Hematopoietic multipotent progenitor cell treated with erythropoietin and hydrocortisone succinate and interleukin-3 and kit ligand, for 6 days (in vitro differentiated cells): ENCODE measurements around the gene MAPK14.
A peak's percentile ranks its signal among the peaks of the same experiment; 100 is the strongest.
"Not testable (repeated sequence)": the region's sequence is repeated elsewhere in the genome, so short reads cannot be mapped to it uniquely, and the experiment has no call there.

Experiments used
- DNase-seq: peaks from one replicate; pipeline ENCODE4 v3.0.0-alpha.2; 2015

MAPK14 gene

GRCh38 chr6:36071281-36071680 is 43.7 kb downstream of the MAPK14 start:
- no peak for DNase-seq

DNA sequence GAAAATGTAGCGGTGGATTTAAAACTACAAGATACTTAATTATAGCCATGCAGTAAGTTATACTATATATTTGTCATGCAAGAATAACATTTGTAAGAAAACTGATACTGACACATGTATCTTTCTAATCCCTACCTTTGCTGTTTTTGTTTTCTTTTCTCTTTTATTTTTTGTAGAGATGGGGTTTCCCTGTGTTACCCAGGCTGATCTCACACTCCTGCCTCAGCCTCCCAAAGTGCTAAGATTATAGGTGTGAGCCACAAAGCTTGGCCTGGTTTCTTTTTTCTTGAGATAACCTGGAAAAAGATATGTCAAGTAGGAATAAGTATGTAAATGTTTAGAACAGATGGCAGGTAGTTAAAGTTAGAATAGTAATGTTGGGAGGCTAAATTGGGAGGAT is 44.1 kb downstream of the MAPK14 start:
- no peak for DNase-seq

GRCh38 chr6:36072681-36073080 is 45.1 kb downstream of the MAPK14 start:
- DNase-seq: peak; percentile 60

GRCh38 chr6:36073587-36073986 is 46.0 kb downstream of the MAPK14 start:
- DNase-seq: peak; percentile 45

- peak; percentile 62 for DNase-seq
Measured at GRCh38 chr6:36075656-36076055, 48.0 kb downstream of the MAPK14 start.

DNA sequence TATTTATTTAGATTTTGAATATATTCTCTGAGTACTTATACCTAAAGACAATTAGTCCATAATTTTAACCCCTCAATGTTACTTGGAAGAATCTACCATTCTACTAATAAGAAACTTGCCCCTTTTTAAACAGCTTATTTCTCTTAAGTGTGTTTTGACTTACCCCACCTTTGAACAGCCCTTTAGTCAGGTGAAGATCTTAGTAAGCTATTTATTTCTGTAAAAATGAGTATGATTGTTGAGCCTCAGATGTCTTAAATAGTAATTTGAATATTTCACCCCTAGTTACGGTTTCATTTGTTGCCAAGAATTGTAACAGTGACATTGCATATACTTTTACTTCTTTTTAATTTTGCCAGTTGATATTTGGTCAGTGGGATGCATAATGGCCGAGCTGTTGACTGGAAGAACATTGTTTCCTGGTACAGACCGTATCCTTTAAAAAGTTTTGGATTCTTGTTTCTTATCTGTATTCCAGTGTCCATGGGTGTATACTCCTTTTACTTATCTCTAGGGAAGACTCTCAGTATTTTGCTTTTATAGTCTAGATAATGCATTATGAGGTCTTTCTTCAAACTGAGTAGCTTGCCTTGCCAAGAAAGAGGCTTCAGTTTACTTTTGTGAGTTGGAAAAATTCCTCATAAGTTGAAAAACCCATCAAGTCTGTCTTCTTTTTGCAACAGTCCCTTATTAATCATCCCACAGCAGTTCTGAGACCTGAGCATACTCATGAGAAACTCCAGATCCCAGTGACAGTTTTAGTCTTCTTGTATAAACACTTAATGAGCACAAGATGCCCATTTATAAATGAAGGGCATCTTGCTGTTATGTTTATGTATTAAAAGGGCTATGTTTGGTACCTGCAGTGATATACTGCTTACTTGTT is 48.8 kb downstream of the MAPK14 start:
- DNase-seq: peak; percentile 45

DNA sequence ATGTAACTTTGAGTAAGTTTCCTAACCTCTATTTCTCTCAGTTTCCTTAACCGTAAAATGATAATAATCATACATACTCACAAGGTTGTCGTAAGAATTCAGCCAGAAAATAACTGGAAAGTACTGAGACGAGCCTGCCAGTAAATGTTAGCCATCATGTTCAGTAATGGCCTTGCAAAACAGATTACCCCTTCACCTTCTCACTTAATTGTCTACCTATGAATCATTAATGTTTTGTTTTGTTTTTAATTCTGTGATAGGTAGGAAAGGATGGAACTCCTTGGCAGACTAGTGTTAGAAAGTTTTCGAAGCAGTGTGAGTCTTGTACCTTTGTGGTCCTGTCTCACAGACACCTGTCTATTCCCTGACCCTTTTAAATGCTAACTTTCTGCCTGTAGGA is 50.6 kb downstream of the MAPK14 start:
- DNase-seq: no peak

- DNase-seq: peak; percentile 44
Measured at GRCh38 chr6:36079601-36080000, 52.0 kb downstream of the MAPK14 start.

DNA sequence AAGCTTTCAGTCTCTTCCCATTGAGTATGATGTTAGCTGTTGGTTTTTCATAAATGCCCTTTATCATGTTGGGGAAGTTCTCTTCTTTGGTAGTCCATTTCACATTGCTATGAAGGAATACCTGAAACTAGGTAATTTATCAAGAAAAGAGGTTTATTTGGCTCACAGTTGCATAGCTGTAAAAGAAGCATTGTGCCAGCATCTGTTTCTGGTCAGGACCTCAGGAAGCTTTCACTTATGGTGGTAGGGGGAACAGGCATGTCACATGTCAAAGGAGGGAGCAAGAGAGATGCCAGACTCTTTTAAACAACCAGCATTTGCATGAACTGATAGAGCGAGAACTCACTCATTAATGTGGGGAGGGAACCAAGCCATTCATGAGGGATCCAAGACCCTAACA is 54.7 kb downstream of the MAPK14 start:
- DNase-seq: no peak

GRCh38 chr6:36083446-36083845 is 55.8 kb downstream of the MAPK14 start:
- no peak for DNase-seq

DNA sequence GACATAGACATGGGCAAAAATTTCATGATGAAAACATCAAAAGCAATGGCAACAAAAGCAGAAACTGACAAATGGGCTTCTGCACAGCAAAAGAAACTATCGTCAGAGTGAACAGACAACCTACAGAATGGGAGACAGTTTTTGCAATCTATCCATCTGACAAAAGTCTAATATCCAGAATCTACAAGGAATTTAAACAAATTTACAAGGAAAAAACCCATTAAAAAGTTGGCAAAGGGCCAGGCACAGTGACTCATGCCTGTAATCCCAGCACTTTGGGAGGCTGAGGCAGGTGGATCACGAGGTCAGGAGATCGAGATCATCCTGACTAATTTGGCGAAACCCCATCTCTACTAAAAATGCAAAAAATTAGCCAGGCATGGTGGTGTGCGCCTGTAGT is 60.6 kb downstream of the MAPK14 start:
- not testable (repeated sequence) for DNase-seq

- DNase-seq: no peak
Measured at GRCh38 chr6:36089048-36089447, 61.4 kb downstream of the MAPK14 start.

GRCh38 chr6:36094238-36094637 is 66.6 kb downstream of the MAPK14 start:
- no peak for DNase-seq

DNA sequence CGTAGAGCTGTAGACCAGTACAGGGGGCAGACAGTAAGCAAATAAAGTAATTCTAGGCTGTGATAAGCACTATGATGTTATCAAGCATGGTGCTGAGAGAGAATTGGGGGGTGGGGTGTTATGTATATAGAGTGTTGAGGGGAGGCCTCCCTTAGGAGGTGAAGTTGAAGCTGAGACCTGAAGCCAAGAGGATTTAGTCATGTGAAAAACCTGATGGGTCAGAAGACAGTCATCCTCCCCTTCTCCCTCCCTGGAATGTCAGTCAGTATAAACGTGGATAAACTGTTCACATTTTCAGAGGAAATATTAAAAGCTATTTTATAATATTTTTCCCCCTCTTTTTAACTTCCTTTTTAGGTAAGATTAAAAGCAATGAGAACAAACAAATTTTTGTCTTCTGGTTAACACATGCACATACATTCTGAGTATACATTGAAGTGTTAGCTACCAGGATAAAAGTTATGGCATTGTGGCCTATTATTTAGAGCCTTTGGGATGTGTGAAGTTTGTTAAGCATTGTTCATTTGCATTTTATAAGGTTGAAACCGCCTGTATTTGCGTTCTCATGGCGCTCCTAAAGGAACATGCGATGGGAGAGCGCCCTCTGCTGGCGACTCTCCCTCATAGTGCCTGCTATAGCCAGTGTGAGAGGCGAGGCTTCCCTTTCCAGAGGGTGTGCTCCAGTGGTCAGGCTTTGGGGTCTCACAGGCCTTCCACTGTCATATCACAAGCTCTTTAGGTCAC is 67.3 kb downstream of the MAPK14 start:
- peak; percentile 93 for DNase-seq

DNA sequence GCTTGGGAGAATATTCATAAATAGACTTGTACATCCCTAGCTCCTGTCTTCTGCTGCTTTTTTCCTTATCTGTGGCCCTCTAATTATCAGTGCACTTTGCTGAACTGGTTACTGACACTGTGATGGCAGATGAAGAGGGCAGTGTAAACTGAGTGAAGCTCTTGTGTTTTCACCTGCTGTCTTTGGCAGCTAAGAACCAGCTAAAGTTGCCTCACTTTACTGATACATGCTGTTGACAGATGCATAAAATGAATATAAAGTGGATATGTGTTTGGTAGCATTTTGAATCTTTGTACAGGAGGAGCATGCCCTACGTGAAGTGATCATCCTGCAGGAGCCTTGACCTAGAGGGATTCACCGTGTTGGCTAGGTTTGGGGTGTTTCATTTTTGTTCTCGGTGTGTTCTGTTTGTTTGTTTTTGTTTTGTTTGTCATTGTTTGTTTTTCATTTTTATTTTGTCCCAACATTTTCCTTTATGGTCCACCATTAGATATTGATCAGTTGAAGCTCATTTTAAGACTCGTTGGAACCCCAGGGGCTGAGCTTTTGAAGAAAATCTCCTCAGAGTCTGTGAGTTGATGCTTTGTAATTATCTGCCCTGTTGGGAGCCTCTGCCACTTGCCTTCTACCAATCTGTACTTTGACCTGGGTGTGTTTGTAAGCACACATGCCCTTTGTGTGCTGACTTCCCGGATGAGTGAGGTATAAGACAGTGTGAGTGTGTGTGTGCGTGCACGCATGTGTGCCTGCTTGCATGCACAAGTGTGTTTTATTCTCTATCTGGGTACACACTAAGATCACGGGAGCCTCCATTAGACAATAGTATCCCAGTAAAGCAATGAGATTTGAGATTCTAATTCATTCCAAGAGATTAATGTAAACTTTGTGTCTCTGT is 68.1 kb downstream of the MAPK14 start:
- no peak for DNase-seq

DNA sequence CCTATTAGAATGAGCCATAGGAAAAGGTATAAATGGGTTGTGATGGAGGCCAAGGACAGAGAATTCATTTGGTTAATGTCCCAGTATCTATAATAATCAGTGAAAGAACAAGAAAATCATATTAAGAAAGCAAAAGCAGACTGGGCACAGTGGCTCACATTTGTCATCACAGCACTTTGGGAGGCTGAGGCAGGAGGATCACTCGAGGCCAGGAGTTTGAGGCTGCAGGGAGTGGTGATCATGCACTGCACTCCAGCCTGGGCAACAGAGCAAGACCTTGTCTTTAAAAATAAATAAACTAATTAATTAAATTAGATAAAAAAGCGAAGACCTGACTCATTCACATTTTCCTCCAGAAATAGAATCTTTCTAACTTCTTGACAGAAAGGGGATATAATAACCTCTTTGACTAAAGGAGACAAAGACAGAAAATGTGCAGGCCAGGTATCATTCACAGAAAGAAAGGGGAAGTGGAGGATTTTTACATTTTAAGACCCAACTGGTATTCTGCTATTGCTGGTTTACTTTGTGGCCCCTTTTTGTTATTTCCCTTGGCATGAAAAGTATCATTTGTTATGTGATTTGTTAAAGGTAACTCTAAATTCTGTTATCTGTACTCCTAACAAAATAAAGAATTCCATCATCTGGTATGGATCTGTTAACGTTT is 70.8 kb downstream of the MAPK14 start:
- peak; percentile 20 for DNase-seq

GRCh38 chr6:36098920-36099647 is 71.5 kb downstream of the MAPK14 start:
- DNase-seq: peak; percentile 89

- peak; percentile 91 for DNase-seq
Measured at GRCh38 chr6:36099869-36100483, 72.4 kb downstream of the MAPK14 start.

- DNase-seq: no peak
Measured at GRCh38 chr6:36101691-36102090, 74.1 kb downstream of the MAPK14 start.

- no peak for DNase-seq
Measured at GRCh38 chr6:36102853-36103252, 75.2 kb downstream of the MAPK14 start.

GRCh38 chr6:36104836-36105235 is 77.2 kb downstream of the MAPK14 start:
- DNase-seq: no peak
